Cardiac muscle cell (in vitro differentiated cells and primary cell): ENCODE measurements around the gene STAMBP. TPM values are rescaled to one million over a fixed set of nuclear protein-coding genes. Genes with fewer than 3 reads are reported as not detected.

Experiments
- DNase-seq, 2 donors: peaks; one replicate each; pipeline versions ENCODE4 v3.0.0 to v3.0.0-alpha.2; 2010 to 2017; ENCODE audit warnings: low read depth in 1 of 2, low spot score in 1 of 2
- H3K27ac ChIP-seq: fragments of 200-600 bp; sonication (generic); 2 replicates; pipeline ENCODE4 v1.5.1; 2016
- H3K27me3 ChIP-seq: fragments of 200-600 bp; sonication (generic); 2 replicates; pipeline ENCODE4 v1.6.0; 2016; ENCODE audit warnings: control low read depth
- H3K36me3 ChIP-seq: fragments of 200-600 bp; sonication (generic); 2 replicates; pipeline ENCODE4 v1.5.1; 2016; ENCODE audit warnings: control low read depth
- H3K4me1 ChIP-seq: fragments of 200-600 bp; sonication (generic); 2 replicates; pipeline ENCODE4 v1.8.1; 2017; ENCODE audit warnings: low read depth, mild to moderate bottlenecking, mixed run types
- H3K4me3 ChIP-seq: fragments of 200-600 bp; sonication (generic); 2 replicates; pipeline ENCODE4 v1.5.1; 2016; ENCODE audit warnings: mild to moderate bottlenecking
- H3K9me3 ChIP-seq: fragments of 200-600 bp; sonication (generic); 2 replicates; pipeline ENCODE4 v1.5.1; 2017; ENCODE audit warnings: low read depth, mild to moderate bottlenecking, control low read depth
- CTCF ChIP-seq: IDR thresholded peaks from 2 replicates; pipeline ENCODE4 v1.5.1; 2012; ENCODE audit warnings: low read depth, mild to moderate bottlenecking, low read length
- polyA plus RNA-seq: library from polyadenylated mRNA; unstranded; fragments of >200 nt; fragmentation: Nextera tagmentation; extraction: Ambion mirVana; gene quantifications from 2 replicates; pipeline ENCODE4 v1.2.1, GENCODE V29; 2016
- total RNA-seq: library from RNA; depleted of rRNA; stranded (reverse); fragments of >200 nt; gene quantifications from 2 replicates; pipeline ENCODE4 v1.2.3, GENCODE V29; 2016

STAMBP gene
- total and polyA plus RNA-seq, 2 experiments from 2014 or later: 31.9 to 49.3 TPM

- no peaks in the 10 kb centered on the region for H3K27me3 ChIP-seq
- H3K4me3 ChIP-seq: no peak overlapping the region
- no peaks in the 10 kb centered on the region for H3K9me3 ChIP-seq
- TF ChIP-seq CTCF: no peak
- no peak for DNase-seq
- H3K4me1 ChIP-seq: no peaks in the 10 kb centered on the region
- no peak overlapping the region for H3K27ac ChIP-seq
- H3K36me3 ChIP-seq: no peaks in the 10 kb centered on the region
These were observed 66.7 kb downstream of the STAMBP start for GRCh38 chr2:73895473-73895872.

GRCh38 chr2:73896362-73897239 is 67.8 kb downstream of the STAMBP start:
- Histone ChIP-seq H3K36me3 (no peaks in the 10 kb centered on the region), H3K9me3 (no peaks in the 10 kb centered on the region), H3K27ac (no peak overlapping the region), H3K4me1 (no peaks in the 10 kb centered on the region), H3K4me3 (no peak overlapping the region), H3K27me3 (no peaks in the 10 kb centered on the region)
- no peak for TF ChIP-seq CTCF
- peak in 1 of 2 donors; percentile 75 for DNase-seq

GRCh38 chr2:73897240-73897583 is 68.5 kb downstream of the STAMBP start:
- no peak overlapping the region for H3K4me3 ChIP-seq
- no peak overlapping the region for H3K27ac ChIP-seq
- no peaks in the 10 kb centered on the region for H3K4me1 ChIP-seq
- no peak for DNase-seq
- TF ChIP-seq CTCF: no peak
- no peaks in the 10 kb centered on the region for H3K27me3 ChIP-seq
- H3K9me3 ChIP-seq: no peaks in the 10 kb centered on the region
- H3K36me3 ChIP-seq: no peaks in the 10 kb centered on the region

GRCh38 chr2:73897934-73898333 is 69.2 kb downstream of the STAMBP start:
- H3K27me3 ChIP-seq: no peaks in the 10 kb centered on the region
- DNase-seq: no peak
- H3K4me3 ChIP-seq: no peak overlapping the region
- no peak for TF ChIP-seq CTCF
- H3K36me3 ChIP-seq: no peaks in the 10 kb centered on the region
- H3K27ac ChIP-seq: no peak overlapping the region
- H3K4me1 ChIP-seq: no peaks in the 10 kb centered on the region
- no peaks in the 10 kb centered on the region for H3K9me3 ChIP-seq

- H3K9me3 ChIP-seq: no peaks in the 10 kb centered on the region
- H3K36me3 ChIP-seq: no peaks in the 10 kb centered on the region
- no peak overlapping the region for H3K4me3 ChIP-seq
- no peak overlapping the region for H3K27ac ChIP-seq
- DNase-seq: no peak
- no peaks in the 10 kb centered on the region for H3K27me3 ChIP-seq
- TF ChIP-seq CTCF: no peak
- H3K4me1 ChIP-seq: no peaks in the 10 kb centered on the region
These were observed 71.1 kb downstream of the STAMBP start for GRCh38 chr2:73899801-73900336.
